HG03280 (cell line): Measurements from ENCODE around the gene NDUFA8.
A peak's percentile ranks its signal among the peaks of the same experiment; 100 is the strongest.

Experiments used
- ATAC-seq: cut with Tn5 transposase; IDR thresholded peaks from one replicate; pipeline ENCODE4 v1.9.1; 2021; ENCODE audit warnings: mild to moderate bottlenecking, moderate library complexity; ENCODE audit not compliant: unreplicated experiment

Gene NDUFA8

DNA sequence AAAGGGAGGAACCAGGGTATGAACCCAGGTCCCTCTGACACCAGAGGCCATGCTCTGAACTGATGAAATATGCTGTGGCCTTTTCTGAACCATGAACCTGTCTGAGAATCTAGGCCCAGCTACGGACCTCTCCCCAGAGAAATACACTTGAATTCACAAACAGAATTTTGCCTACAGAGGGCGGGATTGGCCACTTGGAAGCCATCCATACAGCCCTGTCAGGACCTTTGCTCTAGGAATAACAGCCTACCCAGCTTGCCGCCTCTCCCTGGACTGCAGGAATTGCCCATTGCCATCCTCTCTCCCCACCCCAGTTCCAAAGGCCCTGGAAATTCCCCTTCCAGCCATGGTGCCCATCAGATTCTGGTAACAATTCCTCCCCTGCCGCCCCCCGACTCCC lies 26.7 kb upstream of the NDUFA8 start:
- ATAC-seq, result no peak

DNA sequence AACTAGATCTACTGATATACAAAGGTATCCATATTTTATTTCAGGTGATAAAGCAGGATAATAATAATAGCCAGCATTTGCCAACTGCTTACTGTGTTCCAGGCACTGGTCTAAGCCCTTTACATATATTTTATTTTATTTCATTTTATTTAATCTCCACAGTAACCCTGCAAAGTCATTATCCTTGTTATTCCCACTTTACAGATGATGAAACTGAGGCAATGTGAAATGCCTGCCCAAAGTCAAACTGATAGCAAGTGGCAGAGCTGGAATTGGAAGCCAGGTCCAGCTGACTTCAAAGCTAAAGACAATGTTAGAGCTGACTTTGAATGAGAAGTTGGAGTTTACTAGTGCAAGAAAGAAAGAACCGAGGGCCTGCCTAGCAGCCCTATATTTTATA lies 25.0 kb upstream of the NDUFA8 start:
- ATAC-seq, result no peak

DNA sequence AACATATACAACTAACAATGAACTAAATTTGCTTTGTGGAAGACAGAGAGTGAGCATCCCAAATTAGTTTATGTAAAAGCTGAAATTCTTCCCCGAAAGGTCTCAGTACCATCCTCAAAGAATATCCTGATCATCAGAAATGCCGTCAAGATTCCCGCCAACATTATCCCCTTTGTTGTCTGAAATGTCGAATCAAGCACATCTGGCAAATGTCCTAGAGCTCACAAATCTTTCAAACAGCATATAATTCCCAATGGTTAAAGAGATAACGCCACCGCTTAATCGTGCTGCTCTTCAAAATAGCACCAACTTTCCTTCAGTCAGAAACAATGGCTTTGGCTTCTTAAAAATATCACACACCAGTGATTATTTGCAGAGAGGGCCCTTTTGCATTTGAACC lies 23.9 kb upstream of the NDUFA8 start:
- ATAC-seq, result no peak

DNA sequence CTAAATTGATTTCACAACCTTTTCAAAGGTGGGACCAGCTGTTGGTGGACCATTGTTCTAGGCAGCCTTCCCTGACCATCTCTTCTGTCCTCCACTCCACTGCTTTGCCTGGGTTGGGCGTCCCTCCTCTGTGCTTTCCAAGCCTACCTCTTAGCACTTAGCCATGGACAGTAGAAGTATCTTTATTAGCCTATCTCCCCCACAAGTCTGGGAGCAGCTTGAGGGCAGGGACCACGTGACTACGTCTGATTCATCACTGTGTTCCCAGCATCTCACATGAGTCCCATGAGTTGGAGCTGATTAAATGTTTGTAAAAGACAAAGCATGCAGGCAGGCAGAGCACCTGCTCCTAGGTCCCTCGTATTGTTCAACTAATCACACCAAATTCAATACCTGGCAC lies 21.1 kb upstream of the NDUFA8 start:
- no peak for ATAC-seq

DNA sequence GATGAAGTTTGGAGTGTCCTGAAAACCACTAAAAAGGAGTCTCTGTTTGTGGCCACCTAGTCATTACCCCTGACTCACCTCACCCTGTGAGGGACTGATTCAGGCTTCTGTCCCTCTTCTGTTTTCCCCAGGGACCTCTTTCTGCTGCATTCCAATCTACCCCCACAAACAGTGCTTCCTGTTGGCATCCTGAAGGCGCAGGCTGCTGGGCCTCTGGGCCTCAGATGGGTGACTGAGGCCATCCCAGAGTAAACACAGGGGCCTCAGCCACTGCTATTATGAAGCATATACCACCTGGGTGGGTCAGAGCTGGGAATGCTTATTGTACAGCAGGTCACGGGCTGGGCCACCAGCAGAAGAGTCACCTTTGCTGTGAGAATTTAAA lies 20.1 kb upstream of the NDUFA8 start:
- no peak for ATAC-seq

DNA sequence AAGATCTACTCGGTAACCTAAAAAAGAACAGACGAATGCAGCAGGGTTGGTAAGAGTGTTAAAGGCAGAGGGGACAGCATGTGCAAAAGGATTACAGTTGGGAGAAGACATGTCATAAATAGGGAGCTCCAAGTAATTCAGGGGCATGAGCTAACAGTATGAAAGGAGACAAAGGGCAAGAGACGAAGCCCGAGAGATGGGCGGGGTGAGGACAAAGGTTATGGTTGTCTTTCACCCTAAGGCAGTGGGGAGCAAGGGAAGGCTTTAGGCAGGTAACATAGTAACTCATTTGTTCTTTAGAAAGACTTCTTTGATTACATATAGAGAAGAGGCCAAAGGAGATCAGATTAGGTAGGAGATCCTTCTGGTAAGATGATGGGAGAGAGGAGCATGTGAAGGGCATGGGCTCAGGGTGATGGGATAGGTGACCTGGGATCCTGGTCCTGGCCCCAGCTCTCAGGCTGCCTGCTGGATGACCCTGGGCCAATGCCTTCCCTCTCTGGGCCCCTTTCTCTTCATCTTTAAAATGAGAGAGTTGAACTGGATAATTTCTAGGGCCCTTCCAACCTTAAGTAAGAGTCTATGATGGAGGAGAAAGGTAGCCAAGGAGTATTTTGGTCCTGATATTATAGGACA lies 19.6 kb upstream of the NDUFA8 start:
- no peak for ATAC-seq

DNA sequence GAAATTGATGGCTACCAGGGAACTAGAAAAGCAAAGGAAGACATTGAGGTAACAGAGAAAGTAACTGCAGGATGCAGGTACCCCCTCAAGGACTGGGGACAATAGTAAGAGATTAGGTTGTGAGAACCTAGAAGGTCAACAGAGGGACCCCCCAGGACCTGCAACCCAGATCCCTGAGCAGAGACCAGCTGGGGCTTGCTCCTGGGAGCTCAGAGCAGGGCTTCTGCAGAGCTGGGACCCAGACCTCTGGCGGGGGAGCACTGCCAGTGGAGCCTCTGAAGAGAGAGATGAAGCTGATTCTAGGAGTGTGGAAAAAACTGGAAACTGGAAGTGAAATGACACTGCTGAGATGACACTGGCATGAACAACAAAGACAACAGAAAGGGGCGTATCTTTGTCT lies 17.3 kb upstream of the NDUFA8 start:
- no peak for ATAC-seq

DNA sequence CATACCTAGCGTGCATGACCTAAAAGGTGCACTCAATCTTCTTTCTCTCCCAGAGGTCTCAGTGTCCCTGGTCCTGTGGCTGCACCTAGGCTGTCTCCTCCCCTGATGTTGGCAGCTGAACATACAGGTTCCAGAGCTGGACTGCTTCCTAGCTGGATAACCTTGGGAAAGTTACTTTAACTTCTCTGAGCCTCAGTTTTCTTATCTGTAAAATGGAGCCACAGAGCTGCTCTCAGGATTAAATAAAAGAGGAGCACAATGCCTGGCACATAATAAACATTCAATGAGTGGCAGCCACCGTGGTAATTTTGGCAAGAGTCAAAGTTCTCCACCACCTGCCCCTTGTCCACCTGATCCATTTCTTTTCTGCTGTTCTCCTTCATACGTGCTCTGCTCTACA lies 14.1 kb upstream of the NDUFA8 start:
- no peak for ATAC-seq

DNA sequence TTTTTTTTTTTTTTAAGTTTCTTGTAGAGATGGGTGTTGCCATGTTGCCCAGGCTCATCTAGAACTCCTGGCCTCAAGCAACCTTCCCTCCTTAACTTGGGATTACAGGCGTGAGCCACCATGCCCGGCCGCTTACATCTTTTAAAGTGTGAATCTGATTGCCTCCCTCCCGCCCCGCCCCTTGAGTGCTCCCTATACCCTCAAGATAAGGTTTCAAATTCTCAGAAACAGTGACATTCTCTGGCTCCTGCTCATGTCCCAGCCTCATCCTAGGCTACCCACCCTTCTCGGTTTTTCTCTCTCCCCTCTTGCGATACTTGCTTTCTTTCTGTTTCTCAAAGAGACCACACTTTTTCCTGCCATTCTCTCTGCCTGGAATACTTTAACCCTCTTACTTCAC lies 12.6 kb upstream of the NDUFA8 start:
- no peak for ATAC-seq

DNA sequence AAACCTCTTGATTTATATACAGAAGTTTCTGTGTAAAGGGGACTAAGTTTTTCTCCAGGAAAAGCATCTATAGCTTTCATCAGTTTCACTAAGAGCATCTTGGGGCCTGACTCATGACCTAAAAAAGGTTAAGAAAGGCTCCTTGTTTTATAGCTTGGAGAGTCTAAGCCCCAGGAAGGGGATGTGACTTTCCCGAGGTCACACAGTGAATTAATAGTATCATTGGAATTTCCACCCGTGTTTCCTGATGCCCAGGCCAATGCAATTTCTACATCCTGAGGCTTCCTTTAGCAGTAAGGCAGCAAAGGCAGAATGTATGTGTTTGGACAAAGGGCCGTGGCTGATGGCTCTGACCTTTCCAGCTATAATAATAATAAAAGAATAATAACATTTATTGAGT lies 8.8 kb upstream of the NDUFA8 start:
- no peak for ATAC-seq

DNA sequence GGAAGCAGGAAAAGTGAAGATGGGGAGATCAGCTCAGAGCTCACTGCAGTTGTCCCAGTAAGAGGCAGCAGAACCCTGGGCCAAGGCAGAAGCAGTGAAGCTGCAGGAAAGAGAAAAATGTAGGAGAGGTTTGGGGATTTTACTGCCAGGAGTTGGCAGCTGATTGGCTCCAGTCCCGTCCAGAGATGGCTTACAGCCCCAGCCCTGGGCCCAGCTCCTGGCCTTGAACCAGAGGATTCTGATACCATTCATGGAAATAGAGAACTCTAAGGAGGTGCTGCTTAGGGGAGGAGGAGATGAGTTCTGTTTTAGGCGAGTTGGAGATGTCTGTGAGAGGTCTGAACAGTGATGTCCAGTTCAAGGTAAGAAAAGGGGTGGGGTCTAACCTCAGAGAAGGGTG lies 4.7 kb upstream of the NDUFA8 start:
- no peak for ATAC-seq

DNA sequence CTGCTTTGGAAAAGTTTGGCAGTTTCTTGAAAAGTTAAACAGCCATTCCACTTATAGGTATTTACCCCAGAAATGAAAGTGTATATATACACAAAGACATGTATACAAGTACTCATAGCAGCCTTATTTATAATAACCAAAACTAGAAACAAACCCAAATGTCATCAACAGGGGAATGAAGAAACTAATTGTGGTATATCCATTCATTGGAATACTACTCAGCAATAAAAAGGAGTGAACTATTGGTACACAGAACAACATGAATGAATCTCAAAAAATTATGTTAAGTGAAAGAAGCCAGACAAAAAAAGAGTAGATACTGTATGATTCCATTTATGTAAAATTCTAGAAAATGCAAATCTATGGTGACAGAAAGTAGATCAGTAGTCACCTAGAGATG lies 2.8 kb upstream of the NDUFA8 start:
- ATAC-seq, result no peak

DNA sequence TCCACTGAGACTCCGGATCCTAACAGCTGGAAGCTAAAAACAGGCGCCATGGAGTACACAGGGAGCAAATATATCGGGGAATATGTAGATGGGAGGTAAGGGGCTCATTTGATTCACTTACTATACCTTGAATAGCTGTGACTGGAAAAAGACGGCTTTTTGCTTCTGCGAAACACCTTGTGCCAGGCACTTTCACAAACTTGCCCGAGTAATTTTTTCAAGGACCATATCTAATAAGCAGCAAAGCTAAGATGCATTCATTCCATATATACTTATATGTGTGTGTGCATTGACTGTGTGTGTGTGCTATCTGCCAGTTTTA lies 307 bp upstream of the NDUFA8 start:
- ATAC-seq, result peak; percentile 13

DNA sequence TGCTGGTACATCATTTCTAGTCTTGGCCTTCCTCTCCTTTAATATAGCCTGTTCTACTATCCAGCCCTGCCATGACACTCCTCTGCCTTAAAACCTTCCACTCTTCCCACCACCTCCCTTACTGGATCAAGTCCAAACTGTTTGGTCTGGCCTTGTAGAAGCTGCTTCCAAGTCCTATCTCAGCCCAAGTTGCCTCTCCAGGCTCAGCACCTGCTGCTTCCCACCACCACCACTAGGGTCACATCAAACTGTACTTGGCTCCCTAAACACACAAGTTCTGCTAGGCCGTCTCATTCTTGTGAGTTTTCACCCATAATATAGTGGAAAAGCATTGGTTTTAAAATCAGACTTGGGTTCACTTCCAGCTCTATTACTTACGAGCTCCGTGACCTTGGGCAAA lies 1.4 kb downstream of the NDUFA8 start:
- ATAC-seq, result peak; percentile 43

DNA sequence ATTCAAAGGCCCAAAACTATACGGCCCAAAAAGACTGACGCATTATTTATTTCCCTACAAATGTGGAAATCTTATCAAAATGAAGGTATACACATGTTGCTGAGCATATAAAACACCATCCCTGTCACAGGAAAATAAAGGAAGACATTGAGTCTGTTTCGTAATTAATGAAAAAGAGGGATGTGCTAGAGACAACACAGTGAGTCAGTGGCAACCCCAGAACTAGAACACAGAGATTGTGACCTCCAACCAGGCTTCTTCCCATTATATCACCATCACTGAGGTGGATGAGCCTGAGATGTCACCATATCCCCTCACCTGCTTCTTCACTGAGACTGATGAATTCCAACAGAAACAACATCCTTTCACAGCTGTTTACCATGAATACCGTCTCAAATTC lies 3.8 kb downstream of the NDUFA8 start:
- no peak for ATAC-seq

DNA sequence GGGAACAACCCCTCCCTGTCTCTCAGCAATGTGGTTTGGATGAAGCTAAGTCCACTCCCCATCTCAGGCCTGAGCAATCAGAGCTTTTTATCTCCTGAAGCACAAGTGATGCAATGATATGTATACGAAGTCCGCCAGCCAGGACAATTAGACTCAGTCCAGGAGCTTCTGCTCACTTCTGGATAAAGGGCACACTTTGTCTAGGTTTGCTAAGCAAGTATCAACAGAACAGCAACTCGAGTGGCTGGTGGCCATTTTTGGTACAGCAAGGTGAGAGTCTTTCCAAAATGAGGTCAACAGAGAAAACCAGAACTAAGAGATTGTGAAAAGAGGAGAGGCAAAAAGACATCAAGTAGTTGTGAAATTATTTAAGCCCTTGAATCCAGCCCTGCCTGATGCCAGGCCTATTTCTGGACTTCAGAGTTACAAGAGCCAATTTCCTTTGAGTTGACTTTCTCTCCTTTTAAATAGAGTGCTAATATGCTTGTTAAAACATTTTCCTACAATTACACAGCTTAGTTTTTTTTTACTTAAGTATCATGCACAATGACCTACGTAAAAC lies 8.2 kb downstream of the NDUFA8 start:
- no peak for ATAC-seq

DNA sequence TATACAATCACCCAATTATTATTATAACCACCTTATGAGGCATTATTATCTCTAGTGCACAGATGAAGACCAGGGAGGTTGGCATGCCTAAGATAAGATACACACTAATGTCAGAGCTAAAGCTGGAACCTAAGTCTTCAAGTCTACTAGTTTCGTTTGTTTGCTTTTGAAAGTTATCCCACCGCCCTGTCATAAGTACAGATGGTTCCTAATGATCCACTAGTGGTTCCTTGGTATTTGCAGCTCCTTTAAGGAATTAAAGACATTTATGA lies 14.1 kb downstream of the NDUFA8 start:
- no peak for ATAC-seq

DNA sequence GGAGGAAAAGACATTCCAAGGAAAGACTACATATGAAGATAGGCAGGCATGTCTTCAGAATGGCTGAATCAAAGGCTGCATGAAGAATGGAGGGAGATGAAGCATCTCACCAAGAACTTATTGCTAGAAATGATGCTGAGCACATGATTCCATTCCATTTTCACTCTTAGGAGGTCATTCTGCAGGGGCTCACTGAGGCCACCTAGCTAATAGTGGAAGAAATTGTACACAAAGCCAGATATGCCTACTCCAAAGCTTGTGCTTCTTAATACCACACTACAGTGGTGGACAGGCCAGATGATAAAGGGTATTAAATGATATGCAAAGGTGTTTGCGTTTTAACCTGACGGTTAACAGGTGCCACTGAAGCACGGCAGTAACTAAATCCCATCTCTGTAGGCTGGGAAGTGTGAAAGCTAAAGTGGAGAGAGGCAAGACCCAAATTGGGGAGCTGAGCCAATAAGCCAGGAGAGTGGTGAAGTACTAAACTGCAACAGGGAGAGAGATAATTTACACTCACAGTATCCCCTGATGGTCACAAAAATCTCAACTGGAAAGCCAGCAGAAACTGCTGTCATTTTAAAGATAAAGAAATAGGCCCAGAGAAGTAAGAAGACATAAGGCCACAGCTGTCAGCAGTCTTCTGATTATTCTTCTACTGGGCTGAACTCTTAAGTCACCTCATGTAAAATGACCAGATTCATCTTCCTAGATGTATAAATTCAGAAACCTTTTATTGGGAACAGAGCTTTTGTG lies 14.6 kb downstream of the NDUFA8 start:
- ATAC-seq, result no peak

DNA sequence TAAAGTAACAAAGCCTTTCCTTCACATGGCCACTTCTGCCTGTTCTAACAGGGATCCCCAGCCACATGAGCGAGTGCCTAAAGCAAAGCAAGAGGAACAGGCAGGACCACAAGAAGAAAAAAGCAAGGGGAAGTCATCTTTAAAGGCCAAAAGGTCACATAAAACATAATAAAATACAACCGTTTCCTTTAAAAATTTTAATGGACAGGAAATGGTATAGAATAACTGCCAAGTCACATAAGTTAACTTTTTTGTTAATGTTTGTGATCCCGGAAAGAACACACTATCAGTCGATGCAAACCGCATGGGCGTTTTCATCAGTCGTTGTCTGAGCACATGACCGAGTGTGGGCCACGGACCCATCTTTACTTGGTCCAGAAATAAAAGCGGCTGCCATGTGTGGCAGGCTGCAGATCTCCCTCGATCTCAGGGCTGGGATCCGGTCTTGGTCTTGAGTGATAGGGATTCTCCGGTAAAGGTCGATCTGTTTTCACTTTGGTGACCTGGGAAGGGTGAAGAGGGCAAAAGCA lies 15.6 kb downstream of the NDUFA8 start:
- ATAC-seq, result no peak

DNA sequence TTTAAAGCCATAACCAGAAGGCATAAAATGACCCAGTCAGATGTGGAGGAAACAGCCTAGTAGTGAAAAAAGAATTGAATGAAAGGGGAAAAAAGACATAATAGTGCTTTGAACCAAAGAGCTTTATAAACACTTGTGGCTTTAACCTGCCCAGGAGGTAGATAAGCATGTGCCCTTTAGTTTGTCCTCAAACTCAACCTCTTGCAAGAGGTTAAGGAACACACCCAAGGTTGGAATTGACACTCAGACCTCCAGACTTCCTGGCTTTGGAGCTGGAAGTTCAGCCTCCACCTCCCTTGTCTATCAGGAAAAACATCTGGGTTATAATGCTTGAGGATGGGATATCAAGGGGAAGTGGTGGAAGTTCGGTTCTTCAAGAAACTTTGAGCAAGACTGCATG lies 16.3 kb downstream of the NDUFA8 start:
- no peak for ATAC-seq

DNA sequence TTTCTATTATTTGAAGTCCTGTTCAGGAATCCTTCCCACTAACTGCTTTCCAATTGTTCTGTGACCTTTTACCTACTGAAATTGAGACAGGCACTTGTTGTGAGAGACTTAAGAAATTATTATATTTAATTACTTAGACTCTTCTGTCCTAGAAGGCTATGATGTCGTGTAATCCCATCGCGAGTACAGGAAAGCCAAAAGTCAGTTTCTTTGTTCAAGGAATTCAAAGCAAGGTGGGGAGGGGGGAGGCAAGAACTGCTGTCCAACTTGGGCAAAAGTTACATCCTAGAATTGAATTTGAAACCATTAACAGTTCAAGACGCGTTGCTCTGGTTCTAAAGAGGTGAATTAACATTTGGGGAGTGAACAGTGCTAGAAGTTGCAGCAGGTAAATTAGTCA lies 17.9 kb downstream of the NDUFA8 start:
- no peak for ATAC-seq

DNA sequence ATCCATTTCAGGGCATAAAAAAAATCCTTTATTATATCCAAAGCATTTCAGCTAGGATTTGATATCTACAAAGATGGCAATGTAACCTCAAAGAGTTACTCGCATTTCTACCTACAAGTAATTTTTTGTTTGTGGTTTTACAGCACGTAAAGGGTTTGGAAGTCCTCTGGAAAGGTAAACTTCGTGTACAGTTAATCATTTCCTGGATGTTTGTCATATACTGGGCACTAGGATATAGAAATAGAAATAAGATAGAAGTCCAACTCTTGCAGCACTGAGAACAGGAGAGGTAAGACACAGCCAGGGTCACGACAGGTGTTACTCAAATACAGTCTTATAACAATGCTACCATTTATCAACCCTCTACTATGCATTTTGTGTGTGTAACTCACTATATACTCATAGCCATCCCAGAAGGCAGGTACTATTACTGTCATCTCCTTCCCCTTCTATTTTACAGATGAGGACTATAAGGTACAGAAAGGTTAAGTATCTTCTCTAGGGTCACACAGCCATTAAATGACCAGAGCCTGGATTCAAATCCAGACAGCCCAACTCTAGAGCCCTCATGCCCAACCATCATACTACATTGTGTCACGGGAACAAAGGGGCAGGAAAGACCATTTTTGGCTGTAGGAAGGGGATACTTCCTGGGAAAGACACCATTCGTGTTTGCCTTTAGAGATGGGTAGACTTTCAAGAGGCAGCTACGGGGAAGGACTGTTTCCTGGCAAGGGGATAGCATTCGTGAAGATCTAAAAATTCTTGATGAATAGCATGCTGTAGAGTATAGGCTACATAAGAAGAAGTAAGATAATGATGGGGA lies 19.0 kb downstream of the NDUFA8 start:
- ATAC-seq, result no peak
